CD4-positive, alpha-beta T cell (primary cell): ENCODE data around the gene APOC3. TPM values are rescaled to one million over a fixed set of nuclear protein-coding genes. Genes with fewer than 3 reads are reported as not detected.
A peak's percentile ranks its signal among the peaks of the same experiment; 100 is the strongest.

Experiments used
- ATAC-seq: fragments of 200-7000 bp; cut with Tn5 transposase; one replicate; pipeline ENCODE4 v1.10.0; 2022; ENCODE audit warnings: mild to moderate bottlenecking; ENCODE audit not compliant: poor library complexity
- CTCF ChIA-PET: fragments of 350-600 bp; sonication (Branson Sonifier 250); formaldehyde crosslinking; loops from one replicate; lab custom pipeline; 2021; ENCODE audit warnings: antibody characterized with exemption, inconsistent platforms; lab: Charles Lee
- POLR2A ChIA-PET: fragments of 350-600 bp; sonication (Branson Sonifier 250); formaldehyde crosslinking; loops from one replicate; lab custom pipeline; 2021; ENCODE audit warnings: antibody characterized with exemption, inconsistent platforms; lab: Charles Lee
- DNase-seq, 14 experiments: peaks; one replicate each; pipeline ENCODE4 v3.0.0-alpha.2; 2013 to 2020; ENCODE audit warnings: mixed read lengths in 2 of 14
- H3K27ac ChIP-seq, 2 donors: one replicate each; pipeline versions ENCODE4 v1.5.1 to v1.7.0; 2013; ENCODE audit warnings: low read length in 2 of 2, low read depth in 1 of 2, mild to moderate bottlenecking in 1 of 2
- H3K27me3 ChIP-seq, 2 experiments: 1 replicate in 1 of 2; 2 replicates in 1 of 2; pipeline versions ENCODE4 v1.6.1 to v1.7.0; 2013; ENCODE audit warnings: low read length in 2 of 2, control low read depth in 1 of 2, mild to moderate bottlenecking in 1 of 2, moderate library complexity in 1 of 2; ENCODE audit not compliant: insufficient read depth in 2 of 2, control insufficient read depth in 1 of 2
- H3K36me3 ChIP-seq: one replicate; pipeline ENCODE4 v1.6.1; 2013; ENCODE audit warnings: low read length, control low read depth; ENCODE audit not compliant: insufficient read depth
- H3K4me1 ChIP-seq: one replicate; pipeline ENCODE4 v1.6.1; 2013; ENCODE audit warnings: low read length, control low read depth; ENCODE audit not compliant: insufficient read depth
- H3K4me3 ChIP-seq: one replicate; pipeline ENCODE4 v1.5.1; 2013; ENCODE audit warnings: mild to moderate bottlenecking, low read length, moderate library complexity
- H3K9me3 ChIP-seq, 2 experiments: 1 replicate in 1 of 2; 2 replicates in 1 of 2; pipeline versions ENCODE4 v1.6.1 to v1.7.0; 2013; ENCODE audit warnings: low read length in 2 of 2, mild to moderate bottlenecking in 2 of 2, control low read depth in 1 of 2, moderate library complexity in 1 of 2; ENCODE audit not compliant: control insufficient read depth in 1 of 2, insufficient read depth in 1 of 2
- H3K27ac Mint-ChIP-seq: one replicate; pipeline ENCODE4 v1.8.0; 2020; ENCODE audit warnings: mixed read lengths
- H3K27me3 Mint-ChIP-seq: one replicate; pipeline ENCODE4 v1.8.0; 2021; ENCODE audit warnings: mixed read lengths
- H3K36me3 Mint-ChIP-seq: one replicate; pipeline ENCODE4 v1.8.0; 2021; ENCODE audit warnings: low read depth, mixed read lengths
- H3K4me1 Mint-ChIP-seq: one replicate; pipeline ENCODE4 v1.8.0; 2021; ENCODE audit warnings: low read depth, mixed read lengths
- H3K4me3 Mint-ChIP-seq: one replicate; pipeline ENCODE4 v1.8.0; 2020; ENCODE audit warnings: mild to moderate bottlenecking, mixed read lengths
- H3K9me3 Mint-ChIP-seq: one replicate; pipeline ENCODE4 v1.8.0; 2020; ENCODE audit warnings: mixed read lengths
- intact Hi-C, 2 experiments: fragments of 100-400 bp; cut with DNase I in 1 of 2; cut with micrococcal nuclease in 1 of 2; formaldehyde crosslinking; loops; one replicate each; pipeline versions ENCODE4 v1.15.1 to v1.9.0; 2023 to 2025; cut with DNase I, micrococcal nuclease
- total RNA-seq, 174 experiments: library from RNA in 2 of 174; stranded (reverse) in 2 of 174; gene quantifications; one replicate each; pipeline ENCODE4 v1.2.3 and lab custom pipeline; 2021 to 2026
- TF ChIP-seq, protein P1 (sequence below): fragments of 200-600 bp; IDR thresholded peaks from one replicate; pipeline ENCODE4 v1.8.0; 2022; ENCODE audit warnings: antibody characterized with exemption, mild to moderate bottlenecking

Gene APOC3
- total RNA-seq, 2 experiments from 2014 or later: not detected

DNA sequence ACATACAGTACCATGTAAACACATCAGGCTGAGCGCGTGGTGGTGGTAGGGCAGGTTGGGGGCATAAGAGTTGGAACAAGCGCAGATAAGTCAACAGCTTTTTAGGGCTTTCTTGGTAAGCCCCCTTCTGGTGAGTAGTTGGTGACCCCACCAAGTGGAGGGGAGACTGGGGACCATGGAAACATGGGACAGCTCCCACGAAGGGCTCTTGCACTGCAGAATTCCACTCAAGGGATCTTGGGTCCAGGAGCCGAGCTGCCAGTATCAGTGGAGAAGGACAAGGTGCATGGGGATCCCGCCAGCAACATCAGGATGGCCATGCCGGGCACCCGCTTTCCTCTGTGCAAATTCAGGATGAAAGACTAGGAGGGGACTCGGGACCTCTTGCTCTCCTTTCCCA lies 14.0 kb downstream of the APOC3 start:
- no peaks in the 10 kb centered on the region for H3K9me3 Mint-ChIP-seq
- ChIA-PET POLR2A (interaction anchor here (0.7 kb wide), 1 partner anchor 9 kb away, joined by 3 read pairs; no protein-coding TSS in a partner anchor), CTCF (interaction anchor here (1.1 kb wide), 1 partner anchor 52 kb away, joined by 3 read pairs; the partner anchor contains the start of gene APOA5)
- no peak overlapping the region for H3K4me3 ChIP-seq
- no peaks in the 10 kb centered on the region for H3K27me3 ChIP-seq
- DNase-seq (no peak), ATAC-seq (no peak)
- no peaks in the 10 kb centered on the region for H3K4me1 ChIP-seq
- no peaks in the 10 kb centered on the region for H3K4me1 Mint-ChIP-seq
- H3K36me3 ChIP-seq: peaks cover 43% of the 10 kb centered on the region
- no peak overlapping the region for H3K27ac ChIP-seq
- H3K4me3 Mint-ChIP-seq: no peak overlapping the region
- H3K36me3 Mint-ChIP-seq: peaks cover 47% of the 10 kb centered on the region
- H3K27me3 Mint-ChIP-seq: no peaks in the 10 kb centered on the region
- H3K9me3 ChIP-seq: no peaks in the 10 kb centered on the region
- intact Hi-C loops: no loop called here
- no peak overlapping the region for H3K27ac Mint-ChIP-seq
- TF ChIP-seq, protein P1, sequence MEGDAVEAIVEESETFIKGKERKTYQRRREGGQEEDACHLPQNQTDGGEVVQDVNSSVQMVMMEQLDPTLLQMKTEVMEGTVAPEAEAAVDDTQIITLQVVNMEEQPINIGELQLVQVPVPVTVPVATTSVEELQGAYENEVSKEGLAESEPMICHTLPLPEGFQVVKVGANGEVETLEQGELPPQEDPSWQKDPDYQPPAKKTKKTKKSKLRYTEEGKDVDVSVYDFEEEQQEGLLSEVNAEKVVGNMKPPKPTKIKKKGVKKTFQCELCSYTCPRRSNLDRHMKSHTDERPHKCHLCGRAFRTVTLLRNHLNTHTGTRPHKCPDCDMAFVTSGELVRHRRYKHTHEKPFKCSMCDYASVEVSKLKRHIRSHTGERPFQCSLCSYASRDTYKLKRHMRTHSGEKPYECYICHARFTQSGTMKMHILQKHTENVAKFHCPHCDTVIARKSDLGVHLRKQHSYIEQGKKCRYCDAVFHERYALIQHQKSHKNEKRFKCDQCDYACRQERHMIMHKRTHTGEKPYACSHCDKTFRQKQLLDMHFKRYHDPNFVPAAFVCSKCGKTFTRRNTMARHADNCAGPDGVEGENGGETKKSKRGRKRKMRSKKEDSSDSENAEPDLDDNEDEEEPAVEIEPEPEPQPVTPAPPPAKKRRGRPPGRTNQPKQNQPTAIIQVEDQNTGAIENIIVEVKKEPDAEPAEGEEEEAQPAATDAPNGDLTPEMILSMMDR: no peak

DNA sequence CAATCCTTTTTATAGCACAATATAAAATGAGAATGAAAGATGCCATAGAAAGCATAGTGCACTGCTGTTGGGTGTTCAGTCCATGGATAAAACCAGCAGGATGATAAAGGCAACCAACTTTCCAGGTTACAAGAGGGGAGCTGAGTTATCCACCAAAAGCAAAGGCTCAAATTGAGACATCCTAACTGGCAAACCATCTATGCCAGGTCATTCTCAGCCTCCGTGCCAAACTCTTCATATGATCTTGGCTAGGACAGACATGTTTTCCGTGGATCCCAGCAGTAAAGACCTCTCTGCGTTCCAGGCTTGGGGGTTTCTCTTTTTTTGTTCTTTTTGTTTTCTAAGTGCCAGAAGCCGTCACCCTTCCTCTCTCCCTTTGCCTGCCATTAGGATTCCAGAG lies 15.0 kb downstream of the APOC3 start:
- Histone ChIP-seq H3K9me3 (no peaks in the 10 kb centered on the region), H3K4me3 (no peak overlapping the region), H3K27ac (no peak overlapping the region), H3K36me3 (peaks cover 49% of the 10 kb centered on the region), H3K27me3 (no peaks in the 10 kb centered on the region), H3K4me1 (peaks cover under 1% of the 10 kb centered on the region)
- Mint-ChIP-seq H3K36me3 (peaks cover 51% of the 10 kb centered on the region), H3K4me1 (peaks cover 3% of the 10 kb centered on the region), H3K4me3 (no peak overlapping the region), H3K27me3 (no peaks in the 10 kb centered on the region), H3K9me3 (no peaks in the 10 kb centered on the region), H3K27ac (peak overlapping the region; percentile 9)
- no peak for DNase-seq
- CTCF ChIA-PET: interaction anchor here (0.6 kb wide), 1 partner anchor 261 kb away, joined by 3 read pairs; no protein-coding TSS in a partner anchor
- ATAC-seq: no peak
- intact Hi-C loops: no loop called here
- POLR2A ChIA-PET: no interaction called here
- TF ChIP-seq, protein P1: no peak

DNA sequence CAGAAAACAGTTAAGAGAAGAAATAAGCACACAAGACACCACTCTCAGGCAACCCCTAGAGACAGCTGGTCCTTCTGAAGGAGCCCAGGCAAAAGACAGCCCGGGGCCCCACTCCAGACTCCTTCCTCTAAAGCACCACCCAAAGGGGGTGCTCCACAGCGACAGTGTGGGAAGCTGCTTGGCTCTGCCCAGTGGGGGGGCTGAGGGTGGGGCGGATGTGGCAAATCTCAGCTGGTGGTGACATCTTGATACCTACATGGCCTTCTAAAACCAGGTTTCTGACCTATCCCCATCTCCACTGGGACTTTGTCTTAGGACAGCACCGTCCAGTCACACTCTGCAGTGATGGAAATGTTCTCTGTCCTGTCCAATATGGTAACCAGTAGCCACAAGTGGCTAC lies 17.9 kb downstream of the APOC3 start:
- Histone ChIP-seq H3K27me3 (no peaks in the 10 kb centered on the region), H3K9me3 (no peaks in the 10 kb centered on the region), H3K27ac (no peak overlapping the region), H3K4me3 (no peak overlapping the region), H3K4me1 (peaks cover 26% of the 10 kb centered on the region), H3K36me3 (peaks cover 49% of the 10 kb centered on the region)
- intact Hi-C loops: no loop called here
- Mint-ChIP-seq H3K27ac (no peak overlapping the region), H3K4me3 (no peak overlapping the region), H3K27me3 (no peaks in the 10 kb centered on the region), H3K36me3 (peaks cover 58% of the 10 kb centered on the region), H3K9me3 (no peaks in the 10 kb centered on the region), H3K4me1 (peaks cover 31% of the 10 kb centered on the region)
- ChIA-PET POLR2A (no interaction called here), CTCF (no interaction called here)
- no peak for DNase-seq
- TF ChIP-seq, protein P1: no peak
- ATAC-seq: no peak
